ENCODE measurements around the gene ZNF346. TPM values are rescaled to one million over a fixed set of nuclear protein-coding genes. Genes with fewer than 3 reads are reported as not detected.

ZNF346 gene
- total and polyA plus RNA-seq, 12 donors: 4.8 to 11.0 (median 7.9) TPM

- no peaks in the 10 kb centered on the region for H3K36me3 ChIP-seq
- H3K27me3 ChIP-seq: peaks cover 7 to 23% (median 15%) of the 10 kb centered on the region in 7 donors
- TF ChIP-seq, protein P1, sequence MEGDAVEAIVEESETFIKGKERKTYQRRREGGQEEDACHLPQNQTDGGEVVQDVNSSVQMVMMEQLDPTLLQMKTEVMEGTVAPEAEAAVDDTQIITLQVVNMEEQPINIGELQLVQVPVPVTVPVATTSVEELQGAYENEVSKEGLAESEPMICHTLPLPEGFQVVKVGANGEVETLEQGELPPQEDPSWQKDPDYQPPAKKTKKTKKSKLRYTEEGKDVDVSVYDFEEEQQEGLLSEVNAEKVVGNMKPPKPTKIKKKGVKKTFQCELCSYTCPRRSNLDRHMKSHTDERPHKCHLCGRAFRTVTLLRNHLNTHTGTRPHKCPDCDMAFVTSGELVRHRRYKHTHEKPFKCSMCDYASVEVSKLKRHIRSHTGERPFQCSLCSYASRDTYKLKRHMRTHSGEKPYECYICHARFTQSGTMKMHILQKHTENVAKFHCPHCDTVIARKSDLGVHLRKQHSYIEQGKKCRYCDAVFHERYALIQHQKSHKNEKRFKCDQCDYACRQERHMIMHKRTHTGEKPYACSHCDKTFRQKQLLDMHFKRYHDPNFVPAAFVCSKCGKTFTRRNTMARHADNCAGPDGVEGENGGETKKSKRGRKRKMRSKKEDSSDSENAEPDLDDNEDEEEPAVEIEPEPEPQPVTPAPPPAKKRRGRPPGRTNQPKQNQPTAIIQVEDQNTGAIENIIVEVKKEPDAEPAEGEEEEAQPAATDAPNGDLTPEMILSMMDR (IDR thresholded peaks at IDR 0.05): no peak
- H3K4me1 ChIP-seq: peaks cover 8 to 38% (median 32%) of the 10 kb centered on the region in 9 donors
- no peak for DNase-seq
- intact Hi-C loops (cut with DNase I): no loop called here
- no peak for ATAC-seq
- H3K27ac ChIP-seq: peak overlapping the region in 1 of 10 donors; percentile 30
- H3K9me3 ChIP-seq: no peaks in the 10 kb centered on the region
- H3K4me3 ChIP-seq: no peak overlapping the region
- WGBS, 2 donors: 86 to 90% methylated on average over 21 of the region's 21 CpGs
These were observed 67.5 kb downstream of the ZNF346 start for GRCh38 chr5:177089825-177090641.

GRCh38 chr5:177090813-177091212 is 68.3 kb downstream of the ZNF346 start:
- Histone ChIP-seq H3K36me3 (no peaks in the 10 kb centered on the region), H3K4me3 (no peak overlapping the region), H3K27me3 (peaks cover 7 to 17% (median 12%) of the 10 kb centered on the region in 7 donors), H3K27ac (no peak overlapping the region), H3K9me3 (no peaks in the 10 kb centered on the region), H3K4me1 (peaks cover 14 to 45% (median 39%) of the 10 kb centered on the region in 9 donors)
- ATAC-seq (no peak), DNase-seq (no peak)
- TF ChIP-seq, protein P1 (IDR thresholded peaks at IDR 0.05): no peak
- 96 to 97% methylated on average over 13 of the region's 13 CpGs for WGBS, 2 donors
- intact Hi-C loops (cut with DNase I): no loop called here

DNA sequence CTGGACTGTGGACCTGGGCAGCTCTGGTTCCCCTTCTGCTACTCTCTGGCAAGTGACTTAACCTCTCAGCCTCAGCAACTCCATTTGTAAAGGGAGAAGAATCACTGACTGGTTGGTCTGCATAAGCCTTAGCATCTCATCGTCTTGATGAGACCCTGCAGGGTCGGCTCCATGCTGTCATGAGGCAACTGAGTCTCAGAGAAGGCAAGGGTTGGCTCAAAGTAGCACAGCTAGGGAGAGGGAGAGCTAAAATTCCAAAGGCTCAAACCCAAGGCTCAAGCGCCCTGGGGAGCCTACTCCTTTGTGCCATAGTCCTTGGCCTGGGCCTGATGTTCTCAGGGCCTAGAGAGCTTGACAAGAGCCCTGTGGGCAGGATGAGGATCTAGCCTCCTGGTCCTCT is 68.7 kb downstream of the ZNF346 start:
- intact Hi-C loops (cut with DNase I): no loop called here
- Histone ChIP-seq H3K36me3 (no peaks in the 10 kb centered on the region), H3K4me1 (peaks cover 14 to 45% (median 39%) of the 10 kb centered on the region in 9 donors), H3K4me3 (no peak overlapping the region), H3K27me3 (peaks cover 7 to 17% (median 12%) of the 10 kb centered on the region in 7 donors), H3K9me3 (no peaks in the 10 kb centered on the region), H3K27ac (no peak overlapping the region)
- DNase-seq: no peak
- WGBS, 2 donors: 83% methylated on average over 3 of the region's 3 CpGs
- TF ChIP-seq, protein P1 (IDR thresholded peaks at IDR 0.05): no peak
- ATAC-seq: no peak

GRCh38 chr5:177092178-177093081 is 69.9 kb downstream of the ZNF346 start:
- TF ChIP-seq, protein P1 (IDR thresholded peaks at IDR 0.05): no peak
- H3K9me3 ChIP-seq: no peaks in the 10 kb centered on the region
- no peaks in the 10 kb centered on the region for H3K36me3 ChIP-seq
- H3K27ac ChIP-seq: no peak overlapping the region
- no peak overlapping the region for H3K4me3 ChIP-seq
- WGBS, 2 donors: 93% methylated on average over 32 of the region's 32 CpGs
- ATAC-seq (no peak), DNase-seq (no peak)
- peaks cover 9 to 38% (median 31%) of the 10 kb centered on the region in 9 donors for H3K4me1 ChIP-seq
- intact Hi-C loops (cut with DNase I): no loop called here
- peaks cover under 1 to 10% (median 4%) of the 10 kb centered on the region in 7 donors for H3K27me3 ChIP-seq
